Mesendoderm (in vitro differentiated cells): ENCODE results near the gene TIGD3.

Experiments used
- DNase-seq: peaks from one replicate; pipeline ENCODE4 v3.0.0; 2013
- H2AK5ac ChIP-seq: 2 replicates; pipeline ENCODE4 v1.6.1; 2013; ENCODE audit warnings: low read length, inconsistent platforms
- H2BK120ac ChIP-seq: 2 replicates; pipeline ENCODE4 v1.6.1; 2013; ENCODE audit warnings: low read depth, mild to moderate bottlenecking, low read length, moderate library complexity, mixed read lengths
- H2BK15ac ChIP-seq: replicated peaks from 2 replicates; pipeline ENCODE4 v1.6.1; 2013; ENCODE audit warnings: low read depth, mild to moderate bottlenecking, moderate library complexity
- H2BK5ac ChIP-seq: 2 replicates; pipeline ENCODE4 v1.6.1; 2013; ENCODE audit warnings: low read length, inconsistent platforms
- H3K18ac ChIP-seq: 2 replicates; pipeline ENCODE4 v1.6.1; 2013; ENCODE audit warnings: mild to moderate bottlenecking, low read length, mixed read lengths
- H3K23ac ChIP-seq: one replicate; pipeline ENCODE4 v1.6.1; 2013; ENCODE audit warnings: low read length
- H3K27ac ChIP-seq: 2 replicates; pipeline ENCODE4 v1.5.1; 2013; ENCODE audit warnings: low read depth, mild to moderate bottlenecking, inconsistent platforms, low read length, moderate library complexity
- H3K27me3 ChIP-seq: 2 replicates; pipeline ENCODE4 v1.6.1; 2013; ENCODE audit warnings: low read length, control low read depth, mild to moderate bottlenecking, inconsistent platforms; ENCODE audit not compliant: insufficient read depth, poor library complexity
- H3K36me3 ChIP-seq: 2 replicates; pipeline ENCODE4 v1.6.1; 2013; ENCODE audit warnings: low read length, inconsistent platforms; ENCODE audit not compliant: control insufficient read depth, insufficient read depth
- H3K4ac ChIP-seq: one replicate; pipeline ENCODE4 v1.6.1; 2013; ENCODE audit warnings: low read depth, mild to moderate bottlenecking, low read length, moderate library complexity
- H3K4me1 ChIP-seq: 2 replicates; pipeline ENCODE4 v1.6.1; 2013; ENCODE audit warnings: low read depth, low read length, inconsistent platforms; ENCODE audit not compliant: control insufficient read depth
- H3K4me2 ChIP-seq: 2 replicates; pipeline ENCODE4 v1.6.1; 2013; ENCODE audit warnings: low read length
- H3K4me3 ChIP-seq: 2 replicates; pipeline ENCODE4 v1.5.1; 2013; ENCODE audit warnings: mild to moderate bottlenecking, low read length
- H3K56ac ChIP-seq: one replicate; pipeline ENCODE4 v1.6.1; 2013; ENCODE audit warnings: low read length
- H3K79me1 ChIP-seq: 2 replicates; pipeline ENCODE4 v1.6.1; 2013; ENCODE audit warnings: low read length, inconsistent platforms
- H3K79me2 ChIP-seq: 2 replicates; pipeline ENCODE4 v1.6.1; 2013; ENCODE audit warnings: mild to moderate bottlenecking, low read length; ENCODE audit not compliant: control insufficient read depth, insufficient read depth
- H3K9ac ChIP-seq: 2 replicates; pipeline ENCODE4 v1.6.1; 2013; ENCODE audit warnings: low read length, inconsistent platforms
- H4K5ac ChIP-seq: one replicate; pipeline ENCODE4 v1.6.1; 2013; ENCODE audit warnings: low read length
- H4K8ac ChIP-seq: one replicate; pipeline ENCODE4 v1.6.1; 2013; ENCODE audit warnings: low read depth, mild to moderate bottlenecking, control low read depth, low read length, moderate library complexity
- WGBS: extraction: QIAGEN DNeasy Blood & Tissue Kit; methylation state at CpG from one replicate; pipeline ENCODE4 v1.1.7; 2013; ENCODE audit warnings: low lambda C conversion rate, missing lambda C conversion rate; ENCODE audit not compliant: insufficient coverage; ENCODE audit errors: extremely low coverage; 5-methylcytosine and 5-hydroxymethylcytosine counted together

Gene TIGD3

DNA sequence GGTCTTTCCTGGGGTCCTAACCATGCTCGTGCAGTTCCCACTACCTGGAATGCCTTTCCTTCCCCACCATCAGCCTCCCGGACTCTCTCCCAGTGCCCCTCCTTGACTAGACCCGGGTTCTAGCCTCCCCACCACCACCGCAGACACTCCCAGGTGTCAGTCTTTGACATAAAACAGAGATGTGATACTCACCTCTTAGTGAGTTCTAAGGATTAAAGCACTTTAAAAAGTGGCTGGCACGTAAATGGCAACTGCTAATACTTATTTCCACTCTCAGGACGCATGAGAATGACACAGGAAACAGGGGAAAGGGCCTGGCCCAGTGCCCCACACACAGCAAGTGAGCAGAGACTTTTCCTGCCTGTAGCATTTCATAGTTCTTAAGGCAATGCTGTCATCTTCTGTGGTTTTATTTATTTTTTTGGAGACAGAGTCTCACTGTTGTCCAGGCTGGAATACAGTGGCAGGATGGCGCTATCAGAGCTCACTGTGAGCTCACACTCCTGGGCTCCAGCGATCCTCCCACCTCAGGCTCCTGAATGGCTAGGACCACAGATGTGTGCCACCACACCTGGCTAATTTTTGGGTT lies 29.8 kb downstream of the TIGD3 start:
- Histone ChIP-seq H3K56ac (no peak overlapping the region), H4K5ac (no peak overlapping the region), H3K4me2 (no peak overlapping the region), H4K8ac (no peak overlapping the region), H3K4ac (no peak overlapping the region), H2AK5ac (no peak overlapping the region), H3K9ac (no peak overlapping the region), H3K79me1 (peaks cover 3% of the 10 kb centered on the region), H3K36me3 (no peaks in the 10 kb centered on the region), H2BK5ac (no peak overlapping the region), H2BK15ac (no peak overlapping the region), H3K4me1 (peaks cover 5% of the 10 kb centered on the region), H3K18ac (no peak overlapping the region), H3K27me3 (no peaks in the 10 kb centered on the region), H3K4me3 (no peak overlapping the region), H3K27ac (no peak overlapping the region), H3K23ac (no peak overlapping the region), H3K79me2 (no peaks in the 10 kb centered on the region), H2BK120ac (no peak overlapping the region)
- no peak for DNase-seq
- no CpG with 5 or more reads among the region's 8 CpGs for WGBS

DNA sequence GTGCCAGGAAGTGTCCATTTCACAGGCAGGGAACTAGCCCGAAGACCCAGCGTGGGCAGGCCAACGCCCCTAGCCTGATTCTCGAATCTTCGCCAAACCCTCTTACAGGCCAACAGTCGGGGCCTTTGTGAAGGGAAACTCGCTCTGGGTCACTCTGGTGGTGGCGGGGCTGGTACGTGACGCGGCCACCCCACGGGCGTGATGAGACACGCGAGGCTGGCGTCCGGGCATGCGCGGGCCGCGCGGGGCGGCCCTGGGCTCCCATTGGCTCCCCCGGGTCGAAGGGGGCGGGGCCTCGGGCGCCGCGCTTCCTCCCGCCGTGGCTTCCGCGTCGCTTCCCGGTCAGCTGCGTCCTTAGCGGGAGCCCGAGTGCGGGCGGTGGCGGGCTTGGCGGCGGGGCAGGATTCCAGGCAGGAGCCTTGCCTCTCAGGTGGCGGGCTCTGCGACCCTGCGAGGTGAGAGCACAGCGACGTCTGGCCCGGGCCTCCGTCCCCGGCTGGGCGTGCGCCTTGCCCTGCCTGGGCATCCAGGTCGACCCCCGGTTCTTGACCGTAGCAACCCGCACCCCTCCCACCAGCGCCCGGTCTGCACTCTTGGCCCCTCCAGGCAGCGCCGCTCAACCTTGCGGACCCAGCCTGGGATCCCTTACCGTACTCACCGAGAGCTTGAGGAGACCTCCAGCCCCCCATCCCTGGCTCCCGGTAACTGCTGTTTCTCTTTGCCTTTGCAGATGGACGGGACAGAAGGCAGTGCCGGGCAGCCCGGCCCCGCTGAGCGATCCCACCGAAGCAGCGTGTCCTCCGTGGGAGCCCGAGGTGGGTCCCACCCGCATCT lies 32.0 kb downstream of the TIGD3 start, which contains the start of gene FRMD8:
FRMD8 (plus strand) TSS at position 331 of the 834 bp plus-strand sequence; CDS start at position 731, 400 bp downstream.
- Histone ChIP-seq H4K8ac (no peak within 1 kb of the TSS), H3K4me1 (peaks cover 13% of the 10 kb centered on the region), H3K27ac (no peak within 1 kb of the TSS), H2BK15ac (no peak within 1 kb of the TSS), H3K27me3 (no peaks in the 10 kb centered on the region), H4K5ac (no peak within 1 kb of the TSS), H2BK120ac (no peak within 1 kb of the TSS), H3K36me3 (no peaks in the 10 kb centered on the region), H3K79me2 (no peaks in the 10 kb centered on the region), H3K4ac (peak within 1 kb of the TSS; percentile 27), H3K4me3 (peak within 1 kb of the TSS; percentile 74), H3K79me1 (peaks cover 7% of the 10 kb centered on the region), H3K9ac (peak within 1 kb of the TSS; percentile 96), H2AK5ac (no peak within 1 kb of the TSS), H3K56ac (peak within 1 kb of the TSS; percentile 97), H3K18ac (no peak within 1 kb of the TSS), H2BK5ac (peak within 1 kb of the TSS; percentile 2), H3K4me2 (peak within 1 kb of the TSS; percentile 84), H3K23ac (peak within 1 kb of the TSS; percentile 37)
- WGBS = no CpG with 5 or more reads among the region's 76 CpGs
- DNase-seq = peak; percentile 67

DNA sequence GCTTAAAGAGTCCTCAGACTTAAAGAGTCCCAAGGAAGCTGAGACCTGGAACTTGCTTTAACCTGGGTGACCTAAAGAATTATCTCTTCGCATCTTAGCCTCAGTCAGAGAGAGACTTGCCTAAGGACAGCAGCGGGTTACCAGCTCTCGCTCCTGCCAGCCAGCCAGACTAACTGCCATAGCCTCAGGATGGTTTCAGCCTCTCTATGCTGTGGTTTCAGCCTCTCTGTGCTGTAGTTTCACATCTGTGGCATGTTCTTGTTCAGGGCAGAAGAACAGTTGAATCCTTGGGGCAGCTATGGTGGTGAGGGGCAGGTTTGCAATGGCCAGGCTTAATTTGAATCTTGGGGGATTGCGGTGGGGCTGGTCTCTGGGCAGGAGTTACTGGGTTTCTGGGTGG lies 34.2 kb downstream of the TIGD3 start:
- Histone ChIP-seq H2BK15ac (no peak overlapping the region), H3K23ac (no peak overlapping the region), H3K9ac (peak overlapping the region; percentile 43), H2BK5ac (no peak overlapping the region), H3K18ac (no peak overlapping the region), H3K79me1 (peaks cover 9% of the 10 kb centered on the region), H3K36me3 (no peaks in the 10 kb centered on the region), H3K56ac (peak overlapping the region; percentile 62), H3K4me3 (no peak overlapping the region), H3K79me2 (no peaks in the 10 kb centered on the region), H4K8ac (no peak overlapping the region), H2AK5ac (no peak overlapping the region), H3K27me3 (no peaks in the 10 kb centered on the region), H3K4me2 (no peak overlapping the region), H4K5ac (no peak overlapping the region), H3K4ac (no peak overlapping the region), H3K4me1 (peaks cover 8% of the 10 kb centered on the region), H2BK120ac (no peak overlapping the region), H3K27ac (no peak overlapping the region)
- whole genome bisulfite sequencing = no CpG with 5 or more reads among the region's 4 CpGs
- no peak for DNase-seq

DNA sequence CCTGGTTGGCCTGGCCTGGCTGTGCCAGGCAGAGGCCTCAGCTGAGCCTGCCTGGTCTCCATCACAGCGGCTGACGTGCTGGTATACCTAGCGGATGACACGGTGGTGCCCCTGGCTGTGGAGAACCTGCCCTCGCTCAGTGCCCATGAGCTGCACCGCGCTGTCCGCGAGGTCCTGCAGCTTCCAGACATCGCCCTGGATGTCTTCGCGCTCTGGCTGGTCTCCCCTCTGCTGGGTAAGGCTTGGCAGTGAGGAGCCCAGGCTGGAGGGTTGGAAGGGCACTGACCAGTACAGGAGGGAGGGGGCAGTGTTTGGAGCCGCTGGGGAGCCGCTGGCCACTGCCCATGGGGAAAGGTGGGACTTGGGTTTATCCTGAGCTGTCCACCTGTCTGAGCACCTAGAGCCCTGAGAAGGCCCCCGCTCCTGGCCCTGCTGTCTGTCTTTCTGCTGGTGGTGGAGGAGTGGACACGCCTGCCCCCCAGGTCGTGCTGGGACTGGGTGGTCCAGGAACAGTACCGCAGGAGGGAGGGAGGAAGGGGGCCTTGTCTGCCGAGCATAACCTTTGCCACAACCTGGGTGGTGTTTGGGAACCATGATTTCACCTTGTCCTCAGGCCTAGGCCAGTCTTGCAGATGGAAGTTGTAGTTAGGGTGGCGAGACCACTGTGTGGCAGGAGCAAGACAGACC lies 34.9 kb downstream of the TIGD3 start:
- H3K79me2 ChIP-seq = no peaks in the 10 kb centered on the region
- no CpG with 5 or more reads among the region's 20 CpGs for WGBS
- H3K27me3 ChIP-seq = no peaks in the 10 kb centered on the region
- H4K5ac ChIP-seq = no peak overlapping the region
- H3K56ac ChIP-seq = peak overlapping the region; percentile 81
- no peak overlapping the region for H3K27ac ChIP-seq
- no peak overlapping the region for H3K4me2 ChIP-seq
- no peak overlapping the region for H3K23ac ChIP-seq
- no peak overlapping the region for H2BK5ac ChIP-seq
- H3K9ac ChIP-seq = peak overlapping the region; percentile 15
- no peak for DNase-seq
- no peaks in the 10 kb centered on the region for H3K36me3 ChIP-seq
- H2AK5ac ChIP-seq = no peak overlapping the region
- H3K4me1 ChIP-seq = peaks cover 8% of the 10 kb centered on the region
- no peak overlapping the region for H3K4me3 ChIP-seq
- no peak overlapping the region for H2BK120ac ChIP-seq
- H4K8ac ChIP-seq = no peak overlapping the region
- no peak overlapping the region for H2BK15ac ChIP-seq
- H3K79me1 ChIP-seq = peaks cover 9% of the 10 kb centered on the region
- no peak overlapping the region for H3K18ac ChIP-seq
- H3K4ac ChIP-seq = no peak overlapping the region

DNA sequence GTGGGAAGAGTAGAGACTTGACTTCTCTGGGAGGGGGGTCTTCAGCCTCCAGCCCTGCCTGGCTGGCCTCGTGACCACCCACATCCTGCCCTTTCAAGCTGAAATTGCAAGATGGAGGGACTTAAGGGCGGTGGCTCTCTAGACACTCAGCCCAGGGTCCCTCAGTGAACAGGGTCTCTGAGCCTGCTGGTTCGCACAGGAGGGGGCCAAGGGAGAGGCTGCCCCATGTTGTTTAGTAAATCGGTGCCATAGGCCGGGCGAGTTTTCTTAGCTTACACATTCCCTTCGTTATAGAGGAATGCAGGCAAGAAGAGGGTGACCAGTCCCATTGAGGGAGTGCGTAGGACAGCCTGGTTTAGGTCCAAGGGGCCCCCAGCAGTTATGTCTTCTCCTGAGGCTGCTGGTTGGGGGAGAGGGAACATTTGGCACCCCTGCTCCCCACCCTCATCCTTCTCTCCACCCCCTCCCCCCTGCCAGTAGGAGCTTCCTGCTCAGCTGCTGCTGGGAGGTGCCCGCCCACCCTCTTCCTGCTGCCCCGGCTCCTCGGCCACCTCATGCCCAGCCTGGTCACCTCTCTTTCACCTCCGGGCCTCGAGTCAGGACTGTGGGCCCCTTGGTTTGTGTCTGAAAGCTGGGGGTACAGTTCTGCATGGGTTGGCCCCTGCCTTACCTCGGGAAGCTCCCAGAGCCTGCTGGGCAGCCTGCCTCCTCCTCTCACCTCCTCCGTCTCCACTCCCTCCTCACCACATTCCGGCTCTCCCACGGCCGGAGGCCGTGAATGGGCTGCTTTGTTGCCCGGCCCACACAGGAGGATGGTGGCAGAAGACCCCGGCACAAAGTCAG lies 35.8 kb downstream of the TIGD3 start:
- H3K56ac ChIP-seq = peak overlapping the region; percentile 81
- peak overlapping the region; percentile 50 for H2BK5ac ChIP-seq
- peak overlapping the region; percentile 45 for H3K9ac ChIP-seq
- no peaks in the 10 kb centered on the region for H3K79me2 ChIP-seq
- peaks cover 9% of the 10 kb centered on the region for H3K79me1 ChIP-seq
- no peaks in the 10 kb centered on the region for H3K27me3 ChIP-seq
- WGBS = no CpG with 5 or more reads among the region's 21 CpGs
- no peak overlapping the region for H2BK120ac ChIP-seq
- H3K4me2 ChIP-seq = no peak overlapping the region
- H3K36me3 ChIP-seq = no peaks in the 10 kb centered on the region
- H4K8ac ChIP-seq = no peak overlapping the region
- peaks cover 8% of the 10 kb centered on the region for H3K4me1 ChIP-seq
- H3K27ac ChIP-seq = peak overlapping the region; percentile 69
- H3K4ac ChIP-seq = no peak overlapping the region
- H2AK5ac ChIP-seq = peak overlapping the region; percentile 22
- DNase-seq = no peak
- no peak overlapping the region for H2BK15ac ChIP-seq
- no peak overlapping the region for H4K5ac ChIP-seq
- no peak overlapping the region for H3K18ac ChIP-seq
- H3K4me3 ChIP-seq = no peak overlapping the region
- no peak overlapping the region for H3K23ac ChIP-seq
